Chondrocyte (in vitro differentiated cells): ENCODE measurements around the gene ERV3-1. TPM values are rescaled to one million over a fixed set of nuclear protein-coding genes. Genes with fewer than 3 reads are reported as not detected.
"Not testable (repeated sequence)": the region's sequence is repeated elsewhere in the genome, so short reads cannot be mapped to it uniquely, and the experiment has no call there.

Source experiments
- DNase-seq: peaks from one replicate; pipeline ENCODE4 v3.0.0; 2021; ENCODE audit warnings: mixed read lengths, low spot score
- H3K27ac Mint-ChIP-seq: one replicate; pipeline ENCODE4 v1.8.0; 2021; ENCODE audit warnings: mild to moderate bottlenecking, moderate library complexity, mixed read lengths; ENCODE audit not compliant: unreplicated experiment
- H3K27me3 Mint-ChIP-seq: 2 replicates; pipeline ENCODE4 v1.8.0; 2021; ENCODE audit warnings: low read depth, mixed read lengths
- H3K36me3 Mint-ChIP-seq: 2 replicates; pipeline ENCODE4 v1.8.0; 2021; ENCODE audit warnings: low read depth, mixed read lengths
- H3K4me1 Mint-ChIP-seq: 2 replicates; pipeline ENCODE4 v1.8.0; 2021; ENCODE audit warnings: low read depth, mild to moderate bottlenecking, mixed read lengths
- H3K4me3 Mint-ChIP-seq: one replicate; pipeline ENCODE4 v1.8.0; 2021; ENCODE audit warnings: mild to moderate bottlenecking, moderate library complexity, mixed read lengths; ENCODE audit not compliant: unreplicated experiment
- H3K9me3 Mint-ChIP-seq: 2 replicates; pipeline ENCODE4 v1.8.0; 2021; ENCODE audit warnings: low read depth, mixed read lengths
- CTCF ChIP-seq: fragments of 200-600 bp; sonication (generic); IDR thresholded peaks from 2 replicates; pipeline ENCODE4 v1.5.0; 2021; ENCODE audit warnings: antibody characterized with exemption, mild to moderate bottlenecking, moderate library complexity
- long read RNA-seq: library from polyadenylated mRNA; stranded (forward); transcript quantifications from one replicate; pipeline ENCODE4 v2.0.0, GENCODE V29; 2021
- total RNA-seq: library from RNA; stranded (reverse); gene quantifications from 3 replicates; pipeline ENCODE4 v1.2.1, GENCODE V29; 2021

Gene ERV3-1
- 10.1 to 20.2 TPM (median 10.8 TPM) in 3 replicates for total RNA-seq
- long read RNA-seq: 0 reads

GRCh38 chr7:65006094-65006992, at the start of gene ERV3-1:
ERV3-1 (minus strand) TSS chr7:65006687; CDS start chr7:64993026, 13,661 bp downstream.
- H3K27ac Mint-ChIP-seq: peak within 1 kb of the TSS; percentile 100
- H3K4me1 Mint-ChIP-seq: peaks cover 34% of the 10 kb centered on the region
- H3K36me3 Mint-ChIP-seq: peaks cover 17% of the 10 kb centered on the region
- no peaks in the 10 kb centered on the region for H3K27me3 Mint-ChIP-seq
- TF ChIP-seq CTCF: no peak
- DNase-seq: peak; percentile 94
- peaks cover 10% of the 10 kb centered on the region for H3K9me3 Mint-ChIP-seq
- H3K4me3 Mint-ChIP-seq: peak within 1 kb of the TSS; percentile 98

- not testable (repeated sequence) for H3K27me3 Mint-ChIP-seq, H3K36me3 Mint-ChIP-seq, H3K9me3 Mint-ChIP-seq, H3K4me1 Mint-ChIP-seq, DNase-seq, H3K4me3 Mint-ChIP-seq, H3K27ac Mint-ChIP-seq
These were observed 49.3 kb upstream of the ERV3-1 start for GRCh38 chr7:65055786-65056185.

GRCh38 chr7:65054466-65054994, 48.0 kb upstream of the ERV3-1 start:
- DNase-seq, H3K9me3 Mint-ChIP-seq, H3K4me3 Mint-ChIP-seq, H3K36me3 Mint-ChIP-seq, H3K27ac Mint-ChIP-seq, H3K27me3 Mint-ChIP-seq, H3K4me1 Mint-ChIP-seq: not testable (repeated sequence)

- DNase-seq, H3K9me3 Mint-ChIP-seq, H3K4me1 Mint-ChIP-seq, H3K36me3 Mint-ChIP-seq, H3K27me3 Mint-ChIP-seq, H3K4me3 Mint-ChIP-seq, H3K27ac Mint-ChIP-seq: not testable (repeated sequence)
These were observed 45.2 kb upstream of the ERV3-1 start for GRCh38 chr7:65051654-65052053.

GRCh38 chr7:65051139-65051538, 44.7 kb upstream of the ERV3-1 start:
- not testable (repeated sequence) for H3K36me3 Mint-ChIP-seq, H3K27ac Mint-ChIP-seq, DNase-seq, H3K4me3 Mint-ChIP-seq, H3K9me3 Mint-ChIP-seq, H3K27me3 Mint-ChIP-seq, H3K4me1 Mint-ChIP-seq

- H3K27me3 Mint-ChIP-seq, H3K4me3 Mint-ChIP-seq, DNase-seq, H3K9me3 Mint-ChIP-seq, H3K36me3 Mint-ChIP-seq, H3K4me1 Mint-ChIP-seq, H3K27ac Mint-ChIP-seq: not testable (repeated sequence)
These were observed 39.8 kb upstream of the ERV3-1 start for GRCh38 chr7:65046329-65046728.

GRCh38 chr7:65045589-65045988, 39.1 kb upstream of the ERV3-1 start:
- H3K27ac Mint-ChIP-seq, H3K9me3 Mint-ChIP-seq, H3K4me3 Mint-ChIP-seq, H3K27me3 Mint-ChIP-seq, H3K4me1 Mint-ChIP-seq, DNase-seq, H3K36me3 Mint-ChIP-seq: not testable (repeated sequence)

- peak overlapping the region; percentile 69 for H3K27ac Mint-ChIP-seq
- H3K27me3 Mint-ChIP-seq, H3K36me3 Mint-ChIP-seq, DNase-seq, H3K9me3 Mint-ChIP-seq: not testable (repeated sequence)
- H3K4me3 Mint-ChIP-seq: peak overlapping the region; percentile 79
- peaks cover 16% of the 10 kb centered on the region for H3K4me1 Mint-ChIP-seq
These were observed 32.3 kb upstream of the ERV3-1 start for GRCh38 chr7:65038767-65039166.
